Loucy (cell line): ENCODE data around the gene MET.

Source experiments
- EZH2phosphoT487 ChIP-seq: fragments of 200-600 bp; IDR thresholded peaks from 2 replicates; pipeline ENCODE4 v1.6.1; 2018; ENCODE audit warnings: antibody characterized with exemption, mild to moderate bottlenecking, moderate library complexity, borderline replicate concordance
- TF ChIP-seq, protein P1 (sequence below): fragments of 200-600 bp; sonication (generic); conservative IDR thresholded peaks from 2 replicates; pipeline ENCODE4 v1.5.1; 2014; ENCODE audit warnings: mild to moderate bottlenecking, antibody characterized with exemption, low read length

DNA sequence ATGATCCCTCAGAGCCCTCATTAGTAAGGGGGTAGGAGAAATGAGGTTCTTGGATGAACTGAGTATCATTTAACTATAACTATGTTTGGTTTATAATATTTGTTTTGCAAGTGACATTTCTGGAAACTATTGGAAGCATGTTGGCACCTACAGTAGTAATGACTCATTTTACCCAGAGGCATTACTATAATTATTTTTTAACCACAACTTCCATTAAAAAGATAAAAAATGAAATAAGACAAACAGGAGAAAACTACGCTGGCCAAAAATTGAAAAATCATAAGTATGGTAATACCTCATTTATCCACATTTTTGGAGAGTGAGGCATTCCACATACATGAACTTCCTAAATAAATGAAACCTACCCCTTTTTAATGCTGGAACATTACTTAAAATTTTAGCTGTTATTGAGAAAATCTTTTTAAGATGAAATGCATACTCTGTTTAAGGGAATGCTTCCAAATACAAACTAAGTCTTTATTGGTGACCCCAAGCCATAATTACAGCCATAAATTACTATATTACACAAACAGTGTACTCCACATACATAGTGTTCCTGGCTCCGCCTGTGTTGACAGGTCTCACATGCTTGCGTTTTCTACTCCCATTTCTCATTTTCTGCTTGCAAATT is 105.8 kb downstream of the MET start:
- TF ChIP-seq, protein P1, sequence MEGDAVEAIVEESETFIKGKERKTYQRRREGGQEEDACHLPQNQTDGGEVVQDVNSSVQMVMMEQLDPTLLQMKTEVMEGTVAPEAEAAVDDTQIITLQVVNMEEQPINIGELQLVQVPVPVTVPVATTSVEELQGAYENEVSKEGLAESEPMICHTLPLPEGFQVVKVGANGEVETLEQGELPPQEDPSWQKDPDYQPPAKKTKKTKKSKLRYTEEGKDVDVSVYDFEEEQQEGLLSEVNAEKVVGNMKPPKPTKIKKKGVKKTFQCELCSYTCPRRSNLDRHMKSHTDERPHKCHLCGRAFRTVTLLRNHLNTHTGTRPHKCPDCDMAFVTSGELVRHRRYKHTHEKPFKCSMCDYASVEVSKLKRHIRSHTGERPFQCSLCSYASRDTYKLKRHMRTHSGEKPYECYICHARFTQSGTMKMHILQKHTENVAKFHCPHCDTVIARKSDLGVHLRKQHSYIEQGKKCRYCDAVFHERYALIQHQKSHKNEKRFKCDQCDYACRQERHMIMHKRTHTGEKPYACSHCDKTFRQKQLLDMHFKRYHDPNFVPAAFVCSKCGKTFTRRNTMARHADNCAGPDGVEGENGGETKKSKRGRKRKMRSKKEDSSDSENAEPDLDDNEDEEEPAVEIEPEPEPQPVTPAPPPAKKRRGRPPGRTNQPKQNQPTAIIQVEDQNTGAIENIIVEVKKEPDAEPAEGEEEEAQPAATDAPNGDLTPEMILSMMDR, result no peak
- TF ChIP-seq EZH2phosphoT487, result no peak
